Neural cell (in vitro differentiated cells): ENCODE data around the gene CFAP45. TPM values are rescaled to one million over a fixed set of nuclear protein-coding genes. Genes with fewer than 3 reads are reported as not detected.

Experiments
- H2AFZ ChIP-seq: fragments of 200-600, 300-800 bp; sonication (generic), shearing (Covaris generic); 2 replicates; pipeline ENCODE4 v1.6.0; 2014; ENCODE audit warnings: low read depth, mild to moderate bottlenecking, antibody characterized with exemption, low read length, moderate library complexity
- H3F3A ChIP-seq: fragments of 200-600 bp; shearing (Covaris generic); 2 replicates; pipeline ENCODE4 v1.6.1; 2016; ENCODE audit warnings: mild to moderate bottlenecking, moderate library complexity, mixed read lengths, antibody characterized with exemption, low read length; ENCODE audit not compliant: insufficient read depth, poor library complexity, severe bottlenecking
- H3K27ac ChIP-seq: fragments of 200-600, 300-800 bp; sonication (generic), shearing (Covaris generic); 2 replicates; pipeline ENCODE4 v1.5.1; 2014; ENCODE audit warnings: mild to moderate bottlenecking, low read length, moderate library complexity
- H3K27me3 ChIP-seq: fragments of 300-800, 200-600 bp; sonication (generic), shearing (Covaris generic); 2 replicates; pipeline ENCODE4 v1.6.0; 2014; ENCODE audit warnings: mild to moderate bottlenecking, low read depth, low read length, moderate library complexity; ENCODE audit not compliant: insufficient read depth
- H3K36me3 ChIP-seq: fragments of 300-800, 200-600 bp; sonication (generic), shearing (Covaris generic); 2 replicates; pipeline ENCODE4 v1.5.1; 2014; ENCODE audit warnings: mild to moderate bottlenecking, antibody characterized with exemption, low read length, moderate library complexity; ENCODE audit not compliant: insufficient read depth
- H3K4me2 ChIP-seq: fragments of 300-800, 200-600 bp; sonication (generic), shearing (Covaris generic); 2 replicates; pipeline ENCODE4 v1.6.0; 2014; ENCODE audit warnings: mild to moderate bottlenecking, low read length
- H3K4me3 ChIP-seq: fragments of 300-800, 200-600 bp; sonication (generic), shearing (Covaris generic); 2 replicates; pipeline ENCODE4 v1.5.1; 2014; ENCODE audit warnings: mild to moderate bottlenecking, low read length, moderate library complexity
- H3K79me2 ChIP-seq: fragments of 200-600 bp; shearing (Covaris generic); replicated peaks from 2 replicates; pipeline ENCODE4 v1.6.0; 2014; ENCODE audit warnings: mild to moderate bottlenecking, low read length, moderate library complexity; ENCODE audit not compliant: insufficient read depth
- H3K9ac ChIP-seq: fragments of 300-800, 200-600 bp; sonication (generic), shearing (Covaris generic); 2 replicates; pipeline ENCODE4 v1.6.1; 2016; ENCODE audit warnings: mild to moderate bottlenecking, low read length, mixed read lengths
- H3K9me2 ChIP-seq: fragments of 200-600 bp; shearing (Covaris generic); 2 replicates; pipeline ENCODE4 v1.6.1; 2016; ENCODE audit warnings: mild to moderate bottlenecking, low read length, mixed read lengths; ENCODE audit not compliant: insufficient read depth
- H3K9me3 ChIP-seq: fragments of 200-600, 300-800 bp; sonication (generic), shearing (Covaris generic); 2 replicates; pipeline ENCODE4 v1.6.1; 2016; ENCODE audit warnings: mild to moderate bottlenecking, mixed run types, low read length, moderate library complexity, mixed read lengths
- H4K20me1 ChIP-seq: fragments of 200-600 bp; shearing (Covaris generic); 2 replicates; pipeline ENCODE4 v1.6.1; 2016; ENCODE audit warnings: mild to moderate bottlenecking, mixed run types; ENCODE audit not compliant: insufficient read depth
- CTCF ChIP-seq: fragments of 450-650 bp; IDR thresholded peaks from 2 replicates; pipeline ENCODE4 v1.5.1; 2014; ENCODE audit warnings: antibody characterized with exemption, mild to moderate bottlenecking, moderate library complexity; ENCODE audit not compliant: poor library complexity, severe bottlenecking
- EP300 ChIP-seq: fragments of 450-650 bp; conservative IDR thresholded peaks from 2 replicates; pipeline ENCODE4 v1.6.1; 2014; ENCODE audit warnings: antibody characterized with exemption, mild to moderate bottlenecking, moderate library complexity; ENCODE audit not compliant: poor library complexity, severe bottlenecking
- EZH2 ChIP-seq: fragments of 200-600, 300-800 bp; shearing (Covaris generic), sonication (generic); IDR thresholded peaks from 2 replicates; pipeline ENCODE4 v1.6.1; 2014; ENCODE audit warnings: antibody characterized with exemption, low read length, borderline replicate concordance, mild to moderate bottlenecking; ENCODE audit not compliant: insufficient read depth, poor library complexity, severe bottlenecking
- MXI1 ChIP-seq: fragments of 450-650 bp; conservative IDR thresholded peaks from 2 replicates; pipeline ENCODE4 v1.6.1; 2014; ENCODE audit warnings: antibody characterized with exemption, mild to moderate bottlenecking; ENCODE audit not compliant: poor library complexity, severe bottlenecking
- POLR2AphosphoS5 ChIP-seq: IDR thresholded peaks from 2 replicates; pipeline ENCODE4 v1.6.1; 2012
- RAD21 ChIP-seq: fragments of 450-650 bp; conservative IDR thresholded peaks from 2 replicates; pipeline ENCODE4 v1.6.1; 2014; ENCODE audit warnings: antibody characterized with exemption, mild to moderate bottlenecking, moderate library complexity
- REST ChIP-seq: IDR thresholded peaks from 2 replicates; pipeline ENCODE4 v1.6.1; 2012; ENCODE audit warnings: borderline replicate concordance
- SMC3 ChIP-seq: fragments of 450-650 bp; conservative IDR thresholded peaks from 2 replicates; pipeline ENCODE4 v1.6.1; 2014; ENCODE audit warnings: antibody characterized with exemption, mild to moderate bottlenecking, moderate library complexity; ENCODE audit not compliant: poor library complexity
- TAF1 ChIP-seq: IDR thresholded peaks from 2 replicates; pipeline ENCODE4 v1.6.1; 2012; ENCODE audit warnings: low read depth
- polyA plus RNA-seq: library from polyadenylated mRNA; depleted of rRNA; stranded (reverse); fragments of >200 nt; gene quantifications from 2 replicates; pipeline ENCODE4 v1.2.3, GENCODE V29; 2014

CFAP45 gene
- polyA plus RNA-seq, 1 donor from 2014 or later, result 0.12 TPM

- Histone ChIP-seq H3K9me3 (no peaks in the 10 kb centered on the region), H3F3A (no peaks in the 10 kb centered on the region), H3K36me3 (no peaks in the 10 kb centered on the region), H3K27me3 (no peaks in the 10 kb centered on the region), H3K4me2 (no peak overlapping the region), H3K79me2 (no peaks in the 10 kb centered on the region), H2AFZ (no peak overlapping the region), H4K20me1 (no peaks in the 10 kb centered on the region), H3K4me3 (no peak overlapping the region), H3K9ac (no peak overlapping the region), H3K27ac (no peak overlapping the region), H3K9me2 (no peaks in the 10 kb centered on the region)
- no peak for TF ChIP-seq CTCF
- no peak for TF ChIP-seq MXI1
- TF ChIP-seq REST, result no peak
- no peak for TF ChIP-seq RAD21
- TF ChIP-seq POLR2AphosphoS5, result no peak
- no peak for TF ChIP-seq EZH2
- no peak for TF ChIP-seq SMC3
- TF ChIP-seq EP300, result no peak
- TF ChIP-seq TAF1, result no peak
Observed at GRCh38 chr1:159911326-159912070, 11.5 kb upstream of the CFAP45 start.

- no peak overlapping the region for H3K4me3 ChIP-seq
- no peak for TF ChIP-seq RAD21
- TF ChIP-seq CTCF, result no peak
- no peak for TF ChIP-seq POLR2AphosphoS5
- no peak for TF ChIP-seq REST
- no peak for TF ChIP-seq EZH2
- no peak for TF ChIP-seq MXI1
- no peak for TF ChIP-seq EP300
- TF ChIP-seq SMC3, result no peak
- no peak for TF ChIP-seq TAF1
- H4K20me1 ChIP-seq, result no peaks in the 10 kb centered on the region
- H3K27ac ChIP-seq, result no peak overlapping the region
- H3K4me2 ChIP-seq, result no peak overlapping the region
- no peaks in the 10 kb centered on the region for H3K79me2 ChIP-seq
- no peak overlapping the region for H2AFZ ChIP-seq
- no peak overlapping the region for H3K9ac ChIP-seq
- no peaks in the 10 kb centered on the region for H3K36me3 ChIP-seq
- no peaks in the 10 kb centered on the region for H3K27me3 ChIP-seq
- no peaks in the 10 kb centered on the region for H3F3A ChIP-seq
- H3K9me2 ChIP-seq, result no peaks in the 10 kb centered on the region
- no peaks in the 10 kb centered on the region for H3K9me3 ChIP-seq
Observed at GRCh38 chr1:159908031-159908940, 8.3 kb upstream of the CFAP45 start.
